ENCODE measurements around the gene RNF166. TPM values are rescaled to one million over a fixed set of nuclear protein-coding genes. Genes with fewer than 3 reads are reported as not detected.

The RNF166 gene
- polyA plus RNA-seq, result 10 to 100 TPM in 2 of 3 donors, 1 to 10 TPM in 1; 9.8 to 25.9 (median 13.8) TPM

- 0 to 1% (median 0%) methylated on average over 65 to 86 of the region's 86 CpGs for WGBS, 3 donors
Measured at GRCh38 chr16:88706229-88706964, at the start of gene RNF166, which contains the start of gene CTU2. RNF166 (minus strand) TSS chr16:88706408; CDS start chr16:88706325, 83 bp downstream. CTU2 (plus strand) TSS chr16:88706503; CDS start chr16:88706531, 28 bp downstream.

GRCh38 chr16:88754912-88755744, 48.9 kb upstream of the RNF166 start:
- WGBS, 3 donors, result 75 to 84% (median 79%) methylated on average over 41 to 42 of the region's 42 CpGs
- H3K27ac ChIP-seq (ENCODE audit: low read depth, low read length), result no peak overlapping the region

More at GRCh38 chr16:88706229-88706964, at the start of gene RNF166, which contains the start of gene CTU2:
- H3K27ac ChIP-seq (ENCODE audit: low read depth, low read length), result no peak within 1 kb of the TSS

- no peak overlapping the region for H3K27ac ChIP-seq (ENCODE audit: low read depth, low read length)
- WGBS, 3 donors, result 87 to 89% (median 88%) methylated on average over 23 to 28 of the region's 28 CpGs
Measured at GRCh38 chr16:88754109-88754911, 48.1 kb upstream of the RNF166 start.

- no peak overlapping the region for H3K27ac ChIP-seq (ENCODE audit: low read depth, low read length)
- 81 to 95% (median 88%) methylated on average over 10 to 11 of the region's 11 CpGs for WGBS, 3 donors
Measured at GRCh38 chr16:88753602-88754001, 47.4 kb upstream of the RNF166 start.

- no peak overlapping the region for H3K27ac ChIP-seq (ENCODE audit: low read depth, low read length)
- 80 to 89% (median 89%) methylated on average over 7 to 13 of the region's 13 CpGs for WGBS, 3 donors
Measured at GRCh38 chr16:88753191-88753590, 47.0 kb upstream of the RNF166 start.

- H3K27ac ChIP-seq (ENCODE audit: low read depth, low read length), result no peak overlapping the region
Measured at GRCh38 chr16:88752386-88753002, 46.3 kb upstream of the RNF166 start.

GRCh38 chr16:88750854-88751253, 44.6 kb upstream of the RNF166 start:
- WGBS, 3 donors, result 81 to 88% (median 88%) methylated on average over 11 to 12 of the region's 12 CpGs
- no peak overlapping the region for H3K27ac ChIP-seq (ENCODE audit: low read depth, low read length)

More at GRCh38 chr16:88752386-88753002, 46.3 kb upstream of the RNF166 start:
- 90 to 91% (median 90%) methylated on average over 14 to 16 of the region's 16 CpGs for WGBS, 3 donors

- 91 to 97% (median 95%) methylated on average over 25 to 26 of the region's 26 CpGs for WGBS, 3 donors
- no peak overlapping the region for H3K27ac ChIP-seq (ENCODE audit: low read depth, low read length)
Measured at GRCh38 chr16:88749358-88749757, 43.1 kb upstream of the RNF166 start.

GRCh38 chr16:88748364-88748763, 42.2 kb upstream of the RNF166 start:
- no peak overlapping the region for H3K27ac ChIP-seq (ENCODE audit: low read depth, low read length)
- WGBS, 3 donors, result 82 to 89% (median 86%) methylated on average over 11 to 12 of the region's 12 CpGs

- H3K27ac ChIP-seq (ENCODE audit: low read depth, low read length), result no peak overlapping the region
- 68 to 86% (median 83%) methylated on average over 25 to 26 of the region's 26 CpGs for WGBS, 3 donors
Measured at GRCh38 chr16:88747588-88748301, 41.5 kb upstream of the RNF166 start.

- WGBS, 3 donors, result 33 to 50% (median 48%) methylated on average over 17 of the region's 17 CpGs
- H3K27ac ChIP-seq (ENCODE audit: low read depth, low read length), result no peak overlapping the region
Measured at GRCh38 chr16:88746506-88746905, 40.3 kb upstream of the RNF166 start.

GRCh38 chr16:88744577-88745521, 38.6 kb upstream of the RNF166 start:
- 56 to 61% (median 57%) methylated on average over 34 to 39 of the region's 39 CpGs for WGBS, 3 donors
- no peak overlapping the region for H3K27ac ChIP-seq (ENCODE audit: low read depth, low read length)

GRCh38 chr16:88743693-88744576, 37.7 kb upstream of the RNF166 start:
- WGBS, 3 donors, result 49 to 65% (median 59%) methylated on average over 32 of the region's 32 CpGs
- no peak overlapping the region for H3K27ac ChIP-seq (ENCODE audit: low read depth, low read length)

GRCh38 chr16:88742896-88743605, 36.8 kb upstream of the RNF166 start:
- H3K27ac ChIP-seq (ENCODE audit: low read depth, low read length), result no peak overlapping the region
- 83 to 87% (median 85%) methylated on average over 17 to 19 of the region's 19 CpGs for WGBS, 3 donors

GRCh38 chr16:88741368-88741767, 35.2 kb upstream of the RNF166 start:
- no peak overlapping the region for H3K27ac ChIP-seq (ENCODE audit: low read depth, low read length)
- WGBS, 3 donors, result 88 to 92% (median 90%) methylated on average over 14 to 17 of the region's 17 CpGs
